ENCODE measurements around the gene LRRC71. TPM values are rescaled to one million over a fixed set of nuclear protein-coding genes. Genes with fewer than 3 reads are reported as not detected.

LRRC71 gene
- total and polyA plus RNA-seq, 2 experiments from 2014 or later, result 0.24 TPM; not detected in 1

DNA sequence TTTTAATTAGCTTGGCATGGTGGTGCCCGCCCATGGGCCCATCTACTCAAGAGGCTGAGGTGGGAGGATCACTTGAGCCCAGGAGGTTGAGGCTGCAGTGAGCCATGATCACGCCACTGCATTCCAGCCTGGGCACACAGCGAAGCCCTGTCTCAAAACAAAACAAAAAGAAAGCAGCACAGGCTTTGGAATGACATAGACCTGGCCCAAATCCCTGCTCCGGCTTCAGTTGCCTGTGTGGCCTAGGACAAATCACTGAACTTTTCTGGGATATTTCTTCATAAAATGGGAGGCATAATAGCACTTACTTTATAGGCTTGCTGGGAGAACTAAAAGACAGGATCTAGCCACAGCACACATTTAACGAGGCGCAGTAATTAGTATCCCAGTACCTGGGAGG, 24.5 kb upstream of the LRRC71 start:
- H3K9me3 Mint-ChIP-seq, result no peaks in the 10 kb centered on the region
- Histone ChIP-seq H3K79me2 (replicated peaks; ENCODE audit: insufficient read depth) (no peaks in the 10 kb centered on the region), H3K4me2 (no peak overlapping the region), H3K27me3 (ENCODE audit: insufficient read depth) (peaks cover 50% of the 10 kb centered on the region), H4K20me1 (replicated peaks; ENCODE audit: insufficient read depth) (no peaks in the 10 kb centered on the region; the same call in 1 of the 2 replicates), H3K4me1 (ENCODE audit: insufficient read depth) (no peaks in the 10 kb centered on the region; the same call in 1 of the 2 replicates), H3K27ac (ENCODE audit: low read depth) (no peak overlapping the region), H3K9me2 (ENCODE audit: insufficient read depth) (no peaks in the 10 kb centered on the region), H2AFZ (no peak overlapping the region), H3K36me3 (ENCODE audit: insufficient read depth) (no peaks in the 10 kb centered on the region), H3K4me3 (no peak overlapping the region), H3F3A (replicated peaks; ENCODE audit: low read depth) (no peaks in the 10 kb centered on the region)
- DNase-seq (ENCODE audit: low spot score) (no peak), ATAC-seq (no peak)
- peaks cover 24% of the 10 kb centered on the region for H3K4me1 Mint-ChIP-seq
- H3K4me3 Mint-ChIP-seq, result no peak overlapping the region
- no peaks in the 10 kb centered on the region for H3K36me3 Mint-ChIP-seq (ENCODE audit: low read depth)
- H3K27ac Mint-ChIP-seq, result no peak overlapping the region
- TF ChIP-seq POLR2AphosphoS5 (IDR thresholded peaks at IDR 0.05; ENCODE audit: low read depth) (no peak), CREB1 (CRISPR knock-in tag; IDR thresholded peaks at IDR 0.05; ENCODE audit: low read depth) (no peak), STAT1 (IDR thresholded peaks at IDR 0.05; ENCODE audit: unreplicated experiment) (no peak), REST (IDR thresholded peaks at IDR 0.05; ENCODE audit: unreplicated experiment) (no peak), ZNF331 (CRISPR knock-in tag; IDR thresholded peaks at IDR 0.05; ENCODE audit: low read depth) (no peak), ZNF114 (CRISPR knock-in tag; IDR thresholded peaks at IDR 0.05) (no peak), EZH2 (IDR thresholded peaks at IDR 0.05; ENCODE audit: low read depth, unreplicated experiment) (no peak), JUNB (IDR thresholded peaks at IDR 0.05; ENCODE audit: unreplicated experiment) (no peak), EZH2phosphoT487 (IDR thresholded peaks at IDR 0.05; ENCODE audit: unreplicated experiment) (no peak), NANOG (IDR thresholded peaks at IDR 0.05; ENCODE audit: borderline replicate concordance) (no peak)
- TF ChIP-seq, protein P1, sequence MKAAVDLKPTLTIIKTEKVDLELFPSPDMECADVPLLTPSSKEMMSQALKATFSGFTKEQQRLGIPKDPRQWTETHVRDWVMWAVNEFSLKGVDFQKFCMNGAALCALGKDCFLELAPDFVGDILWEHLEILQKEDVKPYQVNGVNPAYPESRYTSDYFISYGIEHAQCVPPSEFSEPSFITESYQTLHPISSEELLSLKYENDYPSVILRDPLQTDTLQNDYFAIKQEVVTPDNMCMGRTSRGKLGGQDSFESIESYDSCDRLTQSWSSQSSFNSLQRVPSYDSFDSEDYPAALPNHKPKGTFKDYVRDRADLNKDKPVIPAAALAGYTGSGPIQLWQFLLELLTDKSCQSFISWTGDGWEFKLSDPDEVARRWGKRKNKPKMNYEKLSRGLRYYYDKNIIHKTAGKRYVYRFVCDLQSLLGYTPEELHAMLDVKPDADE (IDR thresholded peaks at IDR 0.05), result no peak
- TF ChIP-seq, protein P2, sequence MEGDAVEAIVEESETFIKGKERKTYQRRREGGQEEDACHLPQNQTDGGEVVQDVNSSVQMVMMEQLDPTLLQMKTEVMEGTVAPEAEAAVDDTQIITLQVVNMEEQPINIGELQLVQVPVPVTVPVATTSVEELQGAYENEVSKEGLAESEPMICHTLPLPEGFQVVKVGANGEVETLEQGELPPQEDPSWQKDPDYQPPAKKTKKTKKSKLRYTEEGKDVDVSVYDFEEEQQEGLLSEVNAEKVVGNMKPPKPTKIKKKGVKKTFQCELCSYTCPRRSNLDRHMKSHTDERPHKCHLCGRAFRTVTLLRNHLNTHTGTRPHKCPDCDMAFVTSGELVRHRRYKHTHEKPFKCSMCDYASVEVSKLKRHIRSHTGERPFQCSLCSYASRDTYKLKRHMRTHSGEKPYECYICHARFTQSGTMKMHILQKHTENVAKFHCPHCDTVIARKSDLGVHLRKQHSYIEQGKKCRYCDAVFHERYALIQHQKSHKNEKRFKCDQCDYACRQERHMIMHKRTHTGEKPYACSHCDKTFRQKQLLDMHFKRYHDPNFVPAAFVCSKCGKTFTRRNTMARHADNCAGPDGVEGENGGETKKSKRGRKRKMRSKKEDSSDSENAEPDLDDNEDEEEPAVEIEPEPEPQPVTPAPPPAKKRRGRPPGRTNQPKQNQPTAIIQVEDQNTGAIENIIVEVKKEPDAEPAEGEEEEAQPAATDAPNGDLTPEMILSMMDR (conservative IDR thresholded peaks at IDR 0.05; ENCODE audit: low read depth in 2 of 2), result no peak
- TF ChIP-seq, protein P3, sequence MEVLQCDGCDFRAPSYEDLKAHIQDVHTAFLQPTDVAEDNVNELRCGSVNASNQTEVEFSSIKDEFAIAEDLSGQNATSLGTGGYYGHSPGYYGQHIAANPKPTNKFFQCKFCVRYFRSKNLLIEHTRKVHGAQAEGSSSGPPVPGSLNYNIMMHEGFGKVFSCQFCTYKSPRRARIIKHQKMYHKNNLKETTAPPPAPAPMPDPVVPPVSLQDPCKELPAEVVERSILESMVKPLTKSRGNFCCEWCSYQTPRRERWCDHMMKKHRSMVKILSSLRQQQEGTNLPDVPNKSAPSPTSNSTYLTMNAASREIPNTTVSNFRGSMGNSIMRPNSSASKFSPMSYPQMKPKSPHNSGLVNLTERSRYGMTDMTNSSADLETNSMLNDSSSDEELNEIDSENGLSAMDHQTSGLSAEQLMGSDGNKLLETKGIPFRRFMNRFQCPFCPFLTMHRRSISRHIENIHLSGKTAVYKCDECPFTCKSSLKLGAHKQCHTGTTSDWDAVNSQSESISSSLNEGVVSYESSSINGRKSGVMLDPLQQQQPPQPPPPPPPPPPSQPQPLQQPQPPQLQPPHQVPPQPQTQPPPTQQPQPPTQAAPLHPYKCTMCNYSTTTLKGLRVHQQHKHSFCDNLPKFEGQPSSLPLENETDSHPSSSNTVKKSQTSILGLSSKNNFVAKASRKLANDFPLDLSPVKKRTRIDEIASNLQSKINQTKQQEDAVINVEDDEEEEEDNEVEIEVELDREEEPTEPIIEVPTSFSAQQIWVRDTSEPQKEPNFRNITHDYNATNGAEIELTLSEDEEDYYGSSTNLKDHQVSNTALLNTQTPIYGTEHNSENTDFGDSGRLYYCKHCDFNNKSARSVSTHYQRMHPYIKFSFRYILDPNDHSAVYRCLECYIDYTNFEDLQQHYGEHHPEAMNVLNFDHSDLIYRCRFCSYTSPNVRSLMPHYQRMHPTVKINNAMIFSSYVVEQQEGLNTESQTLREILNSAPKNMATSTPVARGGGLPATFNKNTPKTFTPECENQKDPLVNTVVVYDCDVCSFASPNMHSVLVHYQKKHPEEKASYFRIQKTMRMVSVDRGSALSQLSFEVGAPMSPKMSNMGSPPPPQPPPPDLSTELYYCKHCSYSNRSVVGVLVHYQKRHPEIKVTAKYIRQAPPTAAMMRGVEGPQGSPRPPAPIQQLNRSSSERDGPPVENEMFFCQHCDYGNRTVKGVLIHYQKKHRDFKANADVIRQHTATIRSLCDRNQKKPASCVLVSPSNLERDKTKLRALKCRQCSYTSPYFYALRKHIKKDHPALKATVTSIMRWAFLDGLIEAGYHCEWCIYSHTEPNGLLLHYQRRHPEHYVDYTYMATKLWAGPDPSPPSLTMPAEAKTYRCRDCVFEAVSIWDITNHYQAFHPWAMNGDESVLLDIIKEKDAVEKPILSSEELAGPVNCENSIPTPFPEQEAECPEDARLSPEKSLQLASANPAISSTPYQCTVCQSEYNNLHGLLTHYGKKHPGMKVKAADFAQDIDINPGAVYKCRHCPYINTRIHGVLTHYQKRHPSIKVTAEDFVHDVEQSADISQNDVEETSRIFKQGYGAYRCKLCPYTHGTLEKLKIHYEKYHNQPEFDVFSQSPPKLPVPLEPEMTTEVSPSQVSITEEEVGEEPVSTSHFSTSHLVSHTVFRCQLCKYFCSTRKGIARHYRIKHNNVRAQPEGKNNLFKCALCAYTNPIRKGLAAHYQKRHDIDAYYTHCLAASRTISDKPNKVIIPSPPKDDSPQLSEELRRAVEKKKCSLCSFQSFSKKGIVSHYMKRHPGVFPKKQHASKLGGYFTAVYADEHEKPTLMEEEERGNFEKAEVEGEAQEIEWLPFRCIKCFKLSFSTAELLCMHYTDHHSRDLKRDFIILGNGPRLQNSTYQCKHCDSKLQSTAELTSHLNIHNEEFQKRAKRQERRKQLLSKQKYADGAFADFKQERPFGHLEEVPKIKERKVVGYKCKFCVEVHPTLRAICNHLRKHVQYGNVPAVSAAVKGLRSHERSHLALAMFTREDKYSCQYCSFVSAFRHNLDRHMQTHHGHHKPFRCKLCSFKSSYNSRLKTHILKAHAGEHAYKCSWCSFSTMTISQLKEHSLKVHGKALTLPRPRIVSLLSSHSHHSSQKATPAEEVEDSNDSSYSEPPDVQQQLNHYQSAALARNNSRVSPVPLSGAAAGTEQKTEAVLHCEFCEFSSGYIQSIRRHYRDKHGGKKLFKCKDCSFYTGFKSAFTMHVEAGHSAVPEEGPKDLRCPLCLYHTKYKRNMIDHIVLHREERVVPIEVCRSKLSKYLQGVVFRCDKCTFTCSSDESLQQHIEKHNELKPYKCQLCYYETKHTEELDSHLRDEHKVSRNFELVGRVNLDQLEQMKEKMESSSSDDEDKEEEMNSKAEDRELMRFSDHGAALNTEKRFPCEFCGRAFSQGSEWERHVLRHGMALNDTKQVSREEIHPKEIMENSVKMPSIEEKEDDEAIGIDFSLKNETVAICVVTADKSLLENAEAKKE (CRISPR knock-in tag; IDR thresholded peaks at IDR 0.05), result no peak
- peaks cover 40% of the 10 kb centered on the region for H3K27me3 Mint-ChIP-seq (ENCODE audit: insufficient read depth, low read depth, poor library complexity)

All from GM23338 (cell line).